ENCODE data around the gene NID2.

The NID2 gene

DNA sequence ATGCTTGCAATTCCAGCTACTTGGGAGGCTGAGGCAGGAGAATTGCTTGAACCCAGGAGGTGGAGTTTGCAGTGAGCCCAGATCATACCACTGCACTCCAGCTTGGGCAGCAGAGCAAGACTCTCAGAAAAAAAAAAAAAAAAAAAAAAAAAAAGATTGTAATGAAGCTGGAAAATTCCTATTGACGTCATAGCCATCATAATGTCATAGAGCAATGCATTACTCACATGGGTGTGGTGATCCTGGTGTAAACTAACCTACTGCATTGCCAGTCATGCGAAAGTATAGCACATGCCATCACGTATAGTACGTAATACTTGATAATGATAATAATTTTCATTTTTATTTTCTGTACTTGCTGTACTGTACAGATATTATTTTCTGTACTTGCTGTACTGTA is 42.7 kb upstream of the NID2 start:
- Histone ChIP-seq H3K9me3 (ENCODE audit: insufficient read depth, low read length) (no peaks in the 10 kb centered on the region), H3K27me3 (ENCODE audit: low read depth, low read length) (no peaks in the 10 kb centered on the region; the same call in 1 of the 2 replicates), H3K27ac (ENCODE audit: low read length) (no peak overlapping the region), H3K36me3 (replicated peaks; ENCODE audit: low read depth, low read length) (no peaks in the 10 kb centered on the region), H4K20me1 (ENCODE audit: insufficient read depth, low read length) (no peaks in the 10 kb centered on the region), H3K79me2 (ENCODE audit: low read length) (no peaks in the 10 kb centered on the region), H2AFZ (ENCODE audit: low read depth, low read length) (no peak overlapping the region), H3K4me1 (ENCODE audit: low read length) (no peaks in the 10 kb centered on the region), H3K4me3 (ENCODE audit: low read length) (no peak overlapping the region), H3K9ac (ENCODE audit: low read length) (no peak overlapping the region), H3K4me2 (ENCODE audit: low read length) (no peak overlapping the region)
- no peak for TF ChIP-seq CTCF (IDR thresholded peaks at IDR 0.05; ENCODE audit: low read depth, low read length)
- no peak for TF ChIP-seq EZH2phosphoT487 (IDR thresholded peaks at IDR 0.05; ENCODE audit: low read depth)

DNA sequence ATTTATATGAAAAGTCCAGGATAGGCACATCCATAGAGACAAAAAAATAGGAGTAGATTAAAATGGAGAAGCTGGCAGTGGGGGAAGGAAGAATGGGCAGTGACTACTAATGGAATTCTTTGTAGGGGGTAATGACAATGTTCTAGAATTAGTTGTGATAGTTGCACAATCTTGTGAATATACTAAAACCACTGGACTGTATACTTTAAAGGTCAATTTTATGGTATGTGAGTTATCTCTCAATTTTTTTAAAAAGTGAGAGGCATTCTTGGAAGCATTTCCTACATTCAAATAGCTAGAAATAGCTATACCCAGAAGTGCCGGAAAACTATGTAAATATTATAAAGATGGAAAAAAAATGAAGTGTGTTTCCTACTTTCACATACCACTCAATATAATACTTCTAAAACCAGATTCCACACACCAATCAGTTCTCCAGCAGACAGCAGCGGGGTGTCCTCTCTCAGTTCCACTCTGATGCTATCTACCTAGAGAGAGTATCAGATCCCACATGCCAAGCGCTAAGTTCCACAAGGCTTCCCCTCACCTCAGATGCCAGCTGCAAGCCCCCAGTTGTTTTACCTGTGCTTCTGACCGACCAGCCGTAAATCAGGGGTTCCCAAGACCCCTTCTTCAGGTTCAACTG is 41.7 kb upstream of the NID2 start:
- Histone ChIP-seq H3K9me3 (ENCODE audit: insufficient read depth, low read length) (no peaks in the 10 kb centered on the region), H3K36me3 (replicated peaks; ENCODE audit: low read depth, low read length) (no peaks in the 10 kb centered on the region), H3K79me2 (ENCODE audit: low read length) (no peaks in the 10 kb centered on the region), H2AFZ (ENCODE audit: low read depth, low read length) (no peak overlapping the region), H3K27me3 (ENCODE audit: low read depth, low read length) (no peaks in the 10 kb centered on the region), H4K20me1 (ENCODE audit: insufficient read depth, low read length) (no peaks in the 10 kb centered on the region), H3K27ac (ENCODE audit: low read length) (no peak overlapping the region), H3K4me2 (ENCODE audit: low read length) (no peak overlapping the region), H3K9ac (ENCODE audit: low read length) (no peak overlapping the region), H3K4me3 (ENCODE audit: low read length) (no peak overlapping the region), H3K4me1 (ENCODE audit: low read length) (no peaks in the 10 kb centered on the region)
- TF ChIP-seq CTCF (IDR thresholded peaks at IDR 0.05; ENCODE audit: low read depth, low read length), result no peak
- no peak for TF ChIP-seq EZH2phosphoT487 (IDR thresholded peaks at IDR 0.05; ENCODE audit: low read depth)

DNA sequence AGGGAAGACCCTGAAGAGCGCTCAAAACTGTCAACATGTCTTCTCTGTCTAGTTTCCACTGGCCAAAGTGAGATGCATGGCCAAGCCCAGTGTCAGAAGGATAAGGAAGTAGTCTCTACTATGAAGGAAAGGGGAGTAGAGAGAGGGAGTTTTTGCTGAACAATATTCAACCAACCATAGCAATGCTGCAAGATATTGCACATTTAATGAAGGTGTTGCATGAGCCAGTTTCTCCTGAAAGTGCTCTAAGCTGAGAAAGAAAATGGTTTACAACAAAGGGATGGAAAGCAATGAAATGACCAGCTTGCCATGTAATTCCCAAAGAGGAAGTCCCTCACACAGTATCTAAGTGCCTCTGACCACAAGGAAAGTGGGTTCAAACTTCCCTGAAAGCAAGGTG is 40.0 kb upstream of the NID2 start:
- no peaks in the 10 kb centered on the region for H3K9me3 ChIP-seq (ENCODE audit: insufficient read depth, low read length)
- no peak overlapping the region for H3K9ac ChIP-seq (ENCODE audit: low read length)
- no peaks in the 10 kb centered on the region for H3K27me3 ChIP-seq (ENCODE audit: low read depth, low read length)
- H3K36me3 ChIP-seq (replicated peaks; ENCODE audit: low read depth, low read length), result no peaks in the 10 kb centered on the region
- H4K20me1 ChIP-seq (ENCODE audit: insufficient read depth, low read length), result no peaks in the 10 kb centered on the region
- TF ChIP-seq EZH2phosphoT487 (IDR thresholded peaks at IDR 0.05; ENCODE audit: low read depth) (no peak), CTCF (IDR thresholded peaks at IDR 0.05; ENCODE audit: low read depth, low read length) (no peak)
- H3K79me2 ChIP-seq (ENCODE audit: low read length), result no peaks in the 10 kb centered on the region
- no peak overlapping the region for H2AFZ ChIP-seq (ENCODE audit: low read depth, low read length)
- H3K4me2 ChIP-seq (ENCODE audit: low read length), result no peak overlapping the region
- H3K4me3 ChIP-seq (ENCODE audit: low read length), result no peak overlapping the region
- no peak overlapping the region for H3K27ac ChIP-seq (ENCODE audit: low read length)
- H3K4me1 ChIP-seq (ENCODE audit: low read length), result no peaks in the 10 kb centered on the region

DNA sequence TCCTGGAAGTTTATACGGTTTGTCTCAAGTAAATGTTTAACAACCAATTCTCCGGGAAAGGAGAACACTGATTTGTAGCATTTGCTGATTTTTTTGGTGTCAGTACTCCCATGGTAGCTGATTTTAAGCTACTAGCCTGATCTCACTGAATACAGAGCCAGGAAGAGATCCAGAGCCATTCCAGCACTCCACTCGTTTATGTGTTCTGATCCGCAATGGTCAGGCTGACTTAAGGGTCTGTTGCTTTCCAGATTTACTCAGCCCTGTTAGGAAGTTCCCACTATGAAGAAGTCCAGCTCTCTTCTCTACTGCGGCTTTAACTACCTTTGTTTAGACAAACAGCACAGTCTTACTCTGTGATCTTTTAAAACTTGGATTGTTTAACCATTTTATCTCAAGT is 38.0 kb upstream of the NID2 start:
- TF ChIP-seq CTCF (IDR thresholded peaks at IDR 0.05; ENCODE audit: low read depth, low read length) (no peak), EZH2phosphoT487 (IDR thresholded peaks at IDR 0.05; ENCODE audit: low read depth) (no peak)
- Histone ChIP-seq H4K20me1 (ENCODE audit: insufficient read depth, low read length) (no peaks in the 10 kb centered on the region), H3K4me2 (ENCODE audit: low read length) (no peak overlapping the region)

More for the DNA sequence above, 38.0 kb upstream of the NID2 start:
- H3K27me3 ChIP-seq (ENCODE audit: low read depth, low read length), result no peaks in the 10 kb centered on the region
- H2AFZ ChIP-seq (ENCODE audit: low read depth, low read length), result no peak overlapping the region
- no peaks in the 10 kb centered on the region for H3K4me1 ChIP-seq (ENCODE audit: low read length)
- no peak overlapping the region for H3K4me3 ChIP-seq (ENCODE audit: low read length)
- no peaks in the 10 kb centered on the region for H3K9me3 ChIP-seq (ENCODE audit: insufficient read depth, low read length)
- no peak overlapping the region for H3K9ac ChIP-seq (ENCODE audit: low read length)
- no peak overlapping the region for H3K27ac ChIP-seq (ENCODE audit: low read length)
- no peaks in the 10 kb centered on the region for H3K36me3 ChIP-seq (replicated peaks; ENCODE audit: low read depth, low read length)
- H3K79me2 ChIP-seq (ENCODE audit: low read length), result no peaks in the 10 kb centered on the region
